ENCODE measurements around the gene ARAP1.

The ARAP1 gene

DNA sequence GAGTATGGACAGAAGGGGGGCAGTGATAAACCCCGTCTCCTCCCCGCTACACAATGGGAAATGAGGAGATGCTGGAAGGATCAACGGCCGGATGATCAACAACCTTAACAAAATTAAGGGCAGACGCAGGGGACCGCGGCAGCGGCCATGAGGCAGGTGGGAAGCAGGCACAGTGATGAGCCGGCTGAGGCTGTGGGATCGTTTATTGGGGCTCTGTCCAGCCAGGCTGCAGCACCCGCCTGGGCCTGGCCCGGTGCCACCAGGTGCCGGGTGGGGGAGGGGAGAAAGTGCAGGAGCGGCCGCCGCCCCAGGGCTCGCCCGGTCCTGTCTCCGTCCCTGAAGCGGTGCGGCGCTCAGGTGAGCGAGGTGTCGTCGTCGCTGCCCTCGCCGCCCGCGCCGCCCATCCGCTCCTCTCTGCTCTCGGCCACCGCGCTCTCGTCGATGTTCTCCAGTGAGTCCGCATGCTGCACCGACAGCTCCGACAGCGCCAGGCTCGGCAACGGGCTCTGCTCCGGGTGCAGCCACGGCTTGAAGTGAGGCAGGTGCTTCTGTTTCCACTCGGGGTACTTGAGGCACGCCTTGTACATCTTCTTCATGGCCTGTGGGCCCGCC is 2.4 kb upstream of the ARAP1 start:
- Histone ChIP-seq H3K4me3 (ENCODE audit: control insufficient read depth in 1 of 7, extremely low read depth in 1 of 7, insufficient read depth in 4 of 7, low read depth in 2 of 7, low read length in 6 of 7) (no peak overlapping the region), H3K4me1 (ENCODE audit: control extremely low read depth in 1 of 4, control insufficient read depth in 4 of 4, insufficient read depth in 4 of 4, low read length in 3 of 4) (peaks cover 1 to 46% (median 40%) of the 10 kb centered on the region in 4 experiments), H3K27me3 (replicated peaks in 2 of 5; ENCODE audit: control insufficient read depth in 4 of 5, insufficient read depth in 5 of 5, low read length in 4 of 5) (no peaks in the 10 kb centered on the region), H3K9me3 (ENCODE audit: control extremely low read depth in 1 of 5, control insufficient read depth in 4 of 5, insufficient read depth in 2 of 5, low read depth in 1 of 5, low read length in 4 of 5) (no peaks in the 10 kb centered on the region), H3K27ac (ENCODE audit: insufficient read depth in 1 of 2, low read depth in 1 of 2, low read length in 2 of 2, poor library complexity in 1 of 2, severe bottlenecking in 2 of 2) (no peak overlapping the region), H3K36me3 (ENCODE audit: control insufficient read depth in 4 of 4, insufficient read depth in 4 of 4, low read length in 3 of 4) (peaks cover 0 to 5% (median 0%) of the 10 kb centered on the region in 4 experiments)
- 96% methylated on average over 26 of the region's 48 CpGs for WGBS (ENCODE audit: insufficient coverage)
- no peak for DNase-seq
- CTCF ChIA-PET = interaction anchor here (1.0 kb wide), 1 partner anchor 13 kb away, joined by 3 read pairs; no protein-coding TSS in a partner anchor
- POLR2A ChIA-PET = no interaction called here

- ChIA-PET CTCF (interaction anchor here (1.4 to 1.9 kb wide), 2 partner anchors 27 to 33 kb away, joined by 4 to 5 read pairs; no protein-coding TSS in a partner anchor), POLR2A (no interaction called here)
- Histone ChIP-seq H3K4me1 (ENCODE audit: control extremely low read depth in 1 of 4, control insufficient read depth in 4 of 4, insufficient read depth in 4 of 4, low read length in 3 of 4) (peaks cover 1 to 42% (median 36%) of the 10 kb centered on the region in 4 experiments), H3K9me3 (ENCODE audit: control extremely low read depth in 1 of 5, control insufficient read depth in 4 of 5, insufficient read depth in 2 of 5, low read depth in 1 of 5, low read length in 4 of 5) (no peaks in the 10 kb centered on the region), H3K36me3 (ENCODE audit: control insufficient read depth in 4 of 4, insufficient read depth in 4 of 4, low read length in 3 of 4) (peaks cover 0 to 5% (median 0%) of the 10 kb centered on the region in 4 experiments), H3K27me3 (replicated peaks in 2 of 5; ENCODE audit: control insufficient read depth in 4 of 5, insufficient read depth in 5 of 5, low read length in 4 of 5) (no peaks in the 10 kb centered on the region), H3K27ac (ENCODE audit: insufficient read depth in 1 of 2, low read depth in 1 of 2, low read length in 2 of 2, poor library complexity in 1 of 2, severe bottlenecking in 2 of 2) (no peak overlapping the region), H3K4me3 (ENCODE audit: control insufficient read depth in 1 of 7, extremely low read depth in 1 of 7, insufficient read depth in 4 of 7, low read depth in 2 of 7, low read length in 6 of 7) (no peak overlapping the region)
- no peak for DNase-seq
- WGBS (ENCODE audit: insufficient coverage) = 100% methylated on average over 5 of the region's 8 CpGs
Measured at GRCh38 chr11:72754149-72754543, 1.9 kb upstream of the ARAP1 start.

DNA sequence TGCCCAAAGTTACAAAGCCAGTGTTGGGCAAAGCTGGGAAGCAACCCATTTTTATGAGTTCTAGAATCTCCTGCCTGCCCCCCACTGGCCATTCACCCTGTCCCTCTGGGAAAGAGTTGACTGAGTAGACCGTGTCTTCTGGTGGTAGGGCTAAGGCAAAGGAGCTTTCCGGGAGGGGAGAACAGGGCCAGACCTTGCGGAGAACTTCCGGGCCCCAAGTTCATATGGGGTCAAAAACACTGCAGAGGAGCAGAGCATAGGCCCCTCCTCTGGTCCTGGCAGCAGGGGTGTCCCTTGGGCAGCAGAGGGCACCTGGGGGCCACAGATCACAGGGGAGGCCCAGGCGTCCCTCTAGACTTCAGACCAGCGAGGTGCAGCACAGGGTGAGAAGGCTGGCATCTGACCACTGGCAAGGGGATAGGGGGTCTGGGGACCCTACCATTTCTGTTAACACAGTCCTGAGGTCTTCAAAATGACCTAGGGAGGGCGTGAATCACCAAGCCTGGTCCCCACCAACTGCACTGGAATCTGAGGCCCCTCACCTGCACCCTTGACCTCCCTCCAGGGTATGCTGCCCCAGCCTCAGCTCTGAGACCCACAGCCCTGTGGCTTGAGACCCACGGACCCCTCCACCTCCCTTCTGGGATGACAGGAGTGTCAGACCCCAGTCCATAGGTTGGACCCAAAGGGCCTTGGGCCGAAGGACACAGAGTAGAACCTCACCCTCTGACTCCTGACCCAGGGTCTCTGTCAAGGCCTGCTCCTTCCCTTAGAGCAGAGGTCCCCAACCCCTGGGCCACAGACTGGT is 1.3 kb upstream of the ARAP1 start:
- 96% methylated on average over 9 of the region's 9 CpGs for WGBS (ENCODE audit: insufficient coverage)
- peaks cover 1 to 38% (median 30%) of the 10 kb centered on the region in 4 experiments for H3K4me1 ChIP-seq (ENCODE audit: control extremely low read depth in 1 of 4, control insufficient read depth in 4 of 4, insufficient read depth in 4 of 4, low read length in 3 of 4)

GRCh38 chr11:72751116-72752087 is 806 bp downstream of the ARAP1 start:
- WGBS (ENCODE audit: insufficient coverage) = 15% methylated on average over 8 of the region's 19 CpGs
- peaks cover 0 to 2% (median 0%) of the 10 kb centered on the region in 4 experiments for H3K36me3 ChIP-seq (ENCODE audit: control insufficient read depth in 4 of 4, insufficient read depth in 4 of 4, low read length in 3 of 4)
- no peak for DNase-seq
- CTCF ChIA-PET = interaction anchor here (0.8 to 1.8 kb wide), 7 partner anchors 9 to 41 kb away, joined by 3 to 5 read pairs (median 4); no protein-coding TSS in a partner anchor
- peak overlapping the region in 1 of 2 experiments; percentile 70 for H3K27ac ChIP-seq (ENCODE audit: insufficient read depth in 1 of 2, low read depth in 1 of 2, low read length in 2 of 2, poor library complexity in 1 of 2, severe bottlenecking in 2 of 2)
- POLR2A ChIA-PET = interaction anchor here (0.5 kb wide), 1 partner anchor 741 kb away, joined by 3 read pairs; no protein-coding TSS in a partner anchor
- peaks cover 1 to 38% (median 28%) of the 10 kb centered on the region in 4 experiments for H3K4me1 ChIP-seq (ENCODE audit: control extremely low read depth in 1 of 4, control insufficient read depth in 4 of 4, insufficient read depth in 4 of 4, low read length in 3 of 4)
- no peaks in the 10 kb centered on the region for H3K27me3 ChIP-seq (replicated peaks in 2 of 5; ENCODE audit: control insufficient read depth in 4 of 5, insufficient read depth in 5 of 5, low read length in 4 of 5)
- H3K4me3 ChIP-seq (ENCODE audit: control insufficient read depth in 1 of 7, extremely low read depth in 1 of 7, insufficient read depth in 4 of 7, low read depth in 2 of 7, low read length in 6 of 7) = peak overlapping the region; percentile 48 to 89 (median 78)
- H3K9me3 ChIP-seq (ENCODE audit: control extremely low read depth in 1 of 5, control insufficient read depth in 4 of 5, insufficient read depth in 2 of 5, low read depth in 1 of 5, low read length in 4 of 5) = no peaks in the 10 kb centered on the region

More for the DNA sequence above, 1.3 kb upstream of the ARAP1 start:
- H3K27ac ChIP-seq (ENCODE audit: insufficient read depth in 1 of 2, low read depth in 1 of 2, low read length in 2 of 2, poor library complexity in 1 of 2, severe bottlenecking in 2 of 2) = no peak overlapping the region
- ChIA-PET CTCF (interaction anchor here (1.1 to 1.9 kb wide), 6 partner anchors 14 to 39 kb away, joined by 3 to 8 read pairs (median 4); no protein-coding TSS in a partner anchor), POLR2A (no interaction called here)
- no peak for DNase-seq
- no peaks in the 10 kb centered on the region for H3K9me3 ChIP-seq (ENCODE audit: control extremely low read depth in 1 of 5, control insufficient read depth in 4 of 5, insufficient read depth in 2 of 5, low read depth in 1 of 5, low read length in 4 of 5)
- peaks cover 0 to 5% (median 0%) of the 10 kb centered on the region in 4 experiments for H3K36me3 ChIP-seq (ENCODE audit: control insufficient read depth in 4 of 4, insufficient read depth in 4 of 4, low read length in 3 of 4)
- H3K4me3 ChIP-seq (ENCODE audit: control insufficient read depth in 1 of 7, extremely low read depth in 1 of 7, insufficient read depth in 4 of 7, low read depth in 2 of 7, low read length in 6 of 7) = no peak overlapping the region
- no peaks in the 10 kb centered on the region for H3K27me3 ChIP-seq (replicated peaks in 2 of 5; ENCODE audit: control insufficient read depth in 4 of 5, insufficient read depth in 5 of 5, low read length in 4 of 5)

DNA sequence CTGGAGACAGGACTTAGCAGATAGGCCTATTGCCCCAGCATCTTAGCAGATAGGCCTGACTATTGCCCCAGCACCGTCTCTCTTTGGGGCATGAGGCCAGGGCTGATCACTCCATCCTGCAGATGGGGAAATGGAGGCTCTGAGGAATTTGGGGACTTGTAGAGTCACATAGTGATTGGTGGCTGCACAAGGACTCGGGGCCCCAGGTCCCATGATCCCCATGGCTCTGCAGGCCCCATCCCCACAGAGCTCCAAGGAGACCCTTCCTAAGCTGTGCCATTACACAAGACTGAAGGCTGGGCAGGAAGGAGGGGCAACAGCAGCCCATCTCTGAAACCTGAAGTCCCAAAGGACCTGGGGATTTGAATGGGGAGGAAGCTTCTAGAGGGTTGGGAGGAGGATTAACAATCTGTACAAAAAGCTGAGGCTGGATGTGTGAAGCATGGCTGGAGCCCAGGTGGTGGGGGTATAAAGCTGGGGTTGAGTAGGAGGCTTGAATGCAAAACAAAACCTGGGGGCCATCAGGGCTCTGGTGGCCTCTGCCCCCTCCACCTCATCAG is 1.6 kb downstream of the ARAP1 start:
- ChIA-PET POLR2A (interaction anchor here (0.5 kb wide), 1 partner anchor 740 kb away, joined by 3 read pairs; no protein-coding TSS in a partner anchor), CTCF (interaction anchor here (0.8 to 1.8 kb wide), 7 partner anchors 9 to 42 kb away, joined by 3 to 5 read pairs (median 4); no protein-coding TSS in a partner anchor)
- WGBS (ENCODE audit: insufficient coverage) = 86% methylated on average over 1 of the region's 2 CpGs

DNA sequence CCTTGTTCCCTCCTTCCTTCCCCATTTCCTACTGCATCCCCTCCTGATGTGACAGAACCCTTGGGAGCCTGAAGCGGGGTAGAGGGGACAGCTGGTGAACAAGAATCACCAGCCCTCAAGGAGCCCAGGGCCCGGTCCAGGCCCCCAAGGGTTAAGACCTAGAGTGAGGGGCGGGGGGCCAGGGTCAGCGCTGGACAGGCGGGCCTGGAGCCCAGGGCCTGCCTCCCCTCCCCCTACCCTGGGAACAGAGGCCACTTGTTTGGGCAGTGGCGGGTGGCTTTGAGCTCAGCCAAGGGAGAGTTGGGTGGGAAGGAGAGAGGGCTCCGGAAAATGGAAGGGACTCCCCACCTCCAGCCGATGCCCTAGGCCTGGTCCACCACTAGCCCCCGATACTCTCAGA is 2.1 kb downstream of the ARAP1 start:
- H3K4me3 ChIP-seq (ENCODE audit: control insufficient read depth in 1 of 7, extremely low read depth in 1 of 7, insufficient read depth in 4 of 7, low read depth in 2 of 7, low read length in 6 of 7) = no peak overlapping the region
- peaks cover 1 to 38% (median 28%) of the 10 kb centered on the region in 4 experiments for H3K4me1 ChIP-seq (ENCODE audit: control extremely low read depth in 1 of 4, control insufficient read depth in 4 of 4, insufficient read depth in 4 of 4, low read length in 3 of 4)
- ChIA-PET POLR2A (no interaction called here), CTCF (interaction anchor here (0.9 to 1.8 kb wide), 10 partner anchors 8 to 428 kb away, joined by 3 to 5 read pairs (median 4); no protein-coding TSS in a partner anchor)
- no peaks in the 10 kb centered on the region for H3K9me3 ChIP-seq (ENCODE audit: control extremely low read depth in 1 of 5, control insufficient read depth in 4 of 5, insufficient read depth in 2 of 5, low read depth in 1 of 5, low read length in 4 of 5)
- H3K27me3 ChIP-seq (replicated peaks in 2 of 5; ENCODE audit: control insufficient read depth in 4 of 5, insufficient read depth in 5 of 5, low read length in 4 of 5) = no peaks in the 10 kb centered on the region
- WGBS (ENCODE audit: insufficient coverage) = 89% methylated on average over 3 of the region's 9 CpGs
- no peak for DNase-seq
- H3K27ac ChIP-seq (ENCODE audit: insufficient read depth in 1 of 2, low read depth in 1 of 2, low read length in 2 of 2, poor library complexity in 1 of 2, severe bottlenecking in 2 of 2) = no peak overlapping the region
- peaks cover 0 to 2% (median 0%) of the 10 kb centered on the region in 4 experiments for H3K36me3 ChIP-seq (ENCODE audit: control insufficient read depth in 4 of 4, insufficient read depth in 4 of 4, low read length in 3 of 4)

More for the DNA sequence above, 1.6 kb downstream of the ARAP1 start:
- no peak for DNase-seq
- peaks cover 1 to 38% (median 28%) of the 10 kb centered on the region in 4 experiments for H3K4me1 ChIP-seq (ENCODE audit: control extremely low read depth in 1 of 4, control insufficient read depth in 4 of 4, insufficient read depth in 4 of 4, low read length in 3 of 4)
- peak overlapping the region in 2 of 7 experiments; percentile 86 to 89 for H3K4me3 ChIP-seq (ENCODE audit: control insufficient read depth in 1 of 7, extremely low read depth in 1 of 7, insufficient read depth in 4 of 7, low read depth in 2 of 7, low read length in 6 of 7)
- no peaks in the 10 kb centered on the region for H3K9me3 ChIP-seq (ENCODE audit: control extremely low read depth in 1 of 5, control insufficient read depth in 4 of 5, insufficient read depth in 2 of 5, low read depth in 1 of 5, low read length in 4 of 5)
- H3K27me3 ChIP-seq (replicated peaks in 2 of 5; ENCODE audit: control insufficient read depth in 4 of 5, insufficient read depth in 5 of 5, low read length in 4 of 5) = no peaks in the 10 kb centered on the region
- no peak overlapping the region for H3K27ac ChIP-seq (ENCODE audit: insufficient read depth in 1 of 2, low read depth in 1 of 2, low read length in 2 of 2, poor library complexity in 1 of 2, severe bottlenecking in 2 of 2)
- peaks cover 0 to 2% (median 0%) of the 10 kb centered on the region in 4 experiments for H3K36me3 ChIP-seq (ENCODE audit: control insufficient read depth in 4 of 4, insufficient read depth in 4 of 4, low read length in 3 of 4)

All from common myeloid progenitor, CD34-positive (primary cell).